H1 (cell line): ENCODE results near the gene ASXL1. TPM values are rescaled to one million over a fixed set of nuclear protein-coding genes. Genes with fewer than 3 reads are reported as not detected.

ENCODE experiments used
- CTCF ChIA-PET: fragments of 300-600 bp; sonication (Branson Sonifier 250); formaldehyde crosslinking; loops from one replicate; lab custom pipeline; 2021; ENCODE audit not compliant: partially characterized antibody; lab: Charles Lee
- POLR2A ChIA-PET: fragments of 300-600 bp; sonication (Branson Sonifier 250); formaldehyde crosslinking; loops from one replicate; lab custom pipeline; 2021; ENCODE audit warnings: inconsistent platforms; ENCODE audit not compliant: partially characterized antibody; lab: Charles Lee
- DNase-seq, 2 experiments: peaks; one replicate each; pipeline versions ENCODE4 v3.0.0 to v3.0.0-alpha.2; 2010 to 2022; ENCODE audit warnings: low spot score in 2 of 2, low read depth in 1 of 2, mixed read lengths in 1 of 2
- FAIRE-seq: peaks from 2 replicates; lab custom pipeline; 2011; peaks lifted over from hg19 to GRCh38; lab: Jason Lieb, UNC
- H2AFZ ChIP-seq: 2 replicates; pipeline ENCODE4 v1.8.1; 2012; ENCODE audit warnings: low read length, inconsistent platforms
- H2AK5ac ChIP-seq: 2 replicates; pipeline ENCODE4 v1.6.1; 2013; ENCODE audit warnings: low read depth, low read length
- H2BK120ac ChIP-seq: replicated peaks from 2 replicates; pipeline ENCODE3; 2013; ENCODE audit warnings: low read depth, low read length, inconsistent platforms
- H2BK12ac ChIP-seq: 2 replicates; pipeline ENCODE4 v1.6.1; 2013; ENCODE audit warnings: low read depth, low read length
- H2BK15ac ChIP-seq: 2 replicates; pipeline ENCODE4 v1.6.1; 2013; ENCODE audit warnings: low read length
- H2BK20ac ChIP-seq: 2 replicates; pipeline ENCODE4 v1.6.1; 2013; ENCODE audit warnings: low read length
- H2BK5ac ChIP-seq: 2 replicates; pipeline ENCODE4 v1.6.1; 2013; ENCODE audit warnings: low read depth, low read length
- H3K14ac ChIP-seq: 2 replicates; pipeline ENCODE4 v1.6.1; 2013; ENCODE audit warnings: inconsistent platforms; ENCODE audit not compliant: insufficient read length
- H3K18ac ChIP-seq: 2 replicates; pipeline ENCODE4 v1.6.1; 2013; ENCODE audit warnings: low read length; ENCODE audit errors: extremely low read depth
- H3K23ac ChIP-seq: 2 replicates; pipeline ENCODE4 v1.6.1; 2013; ENCODE audit warnings: inconsistent platforms; ENCODE audit not compliant: insufficient read length
- H3K23me2 ChIP-seq: 2 replicates; pipeline ENCODE4 v1.6.1; 2013; ENCODE audit warnings: low read depth, low read length
- H3K27ac ChIP-seq: 2 replicates; pipeline ENCODE4 v1.6.1; 2011; ENCODE audit warnings: low read depth, low read length, inconsistent platforms
- H3K27me3 ChIP-seq, 4 experiments: replicated peaks in 1 of 4; 1 replicate in 1 of 4; 2 replicates in 3 of 4; pipeline versions ENCODE4 v1.6.1 to v1.8.1; 2011 to 2013; ENCODE audit warnings: low read length in 3 of 4, mild to moderate bottlenecking in 3 of 4, inconsistent platforms in 2 of 4, mixed read lengths in 2 of 4, moderate library complexity in 1 of 4; ENCODE audit not compliant: control insufficient read depth in 3 of 4, insufficient read depth in 3 of 4; ENCODE audit errors: extremely low read depth in 1 of 4
- H3K36me3 ChIP-seq, 4 experiments: 2 replicates each; pipeline versions ENCODE4 v1.6.1 to v1.8.1; 2011 to 2013; ENCODE audit warnings: mild to moderate bottlenecking in 4 of 4, low read length in 3 of 4, moderate library complexity in 2 of 4, control low read depth in 1 of 4, inconsistent platforms in 1 of 4; ENCODE audit not compliant: insufficient read depth in 4 of 4, control insufficient read depth in 2 of 4
- H3K4ac ChIP-seq: replicated peaks from 2 replicates; pipeline ENCODE3; 2013; ENCODE audit warnings: low read length, low read depth, mixed read lengths, inconsistent platforms; ENCODE audit not compliant: insufficient read length
- H3K4me1 ChIP-seq, 4 experiments: replicated peaks in 1 of 4; 1 replicate in 1 of 4; 2 replicates in 3 of 4; pipeline versions ENCODE4 v1.6.1 to v1.8.1; 2011 to 2013; ENCODE audit warnings: low read length in 3 of 4, inconsistent platforms in 2 of 4, mixed read lengths in 1 of 4; ENCODE audit not compliant: insufficient read depth in 4 of 4, control insufficient read depth in 3 of 4
- H3K4me2 ChIP-seq, 2 experiments: 2 replicates each; pipeline versions ENCODE4 v1.6.1 to v1.8.1; 2011 to 2013; ENCODE audit warnings: low read depth in 2 of 2, low read length in 2 of 2, control low read depth in 1 of 2, inconsistent platforms in 1 of 2, mild to moderate bottlenecking in 1 of 2; ENCODE audit not compliant: insufficient read depth in 1 of 2
- H3K4me3 ChIP-seq, 4 experiments: fragments of 200-600, 300-600 bp in 1 of 4; sonication (generic), shearing (Covaris generic), sonication (Bioruptor Twin) in 1 of 4; 2 replicates each; pipeline versions ENCODE4 v1.5.1 to v1.8.1; 2011 to 2016; ENCODE audit warnings: low read length in 4 of 4, low read depth in 3 of 4, control low read depth in 2 of 4, inconsistent platforms in 2 of 4, mild to moderate bottlenecking in 2 of 4, mixed read lengths in 1 of 4, moderate library complexity in 1 of 4; ENCODE audit not compliant: insufficient read depth in 2 of 4; ENCODE audit errors: extremely low read depth in 1 of 4
- H3K56ac ChIP-seq: replicated peaks from 2 replicates; pipeline ENCODE3; 2013; ENCODE audit warnings: low read depth, mild to moderate bottlenecking, mixed read lengths, low read length, inconsistent platforms; ENCODE audit not compliant: insufficient read length
- H3K79me1 ChIP-seq: 2 replicates; pipeline ENCODE4 v1.6.1; 2013; ENCODE audit warnings: low read depth, low read length, control low read depth
- H3K79me2 ChIP-seq, 2 experiments: 2 replicates each; pipeline versions ENCODE4 v1.6.1 to v1.8.1; 2012 to 2013; ENCODE audit warnings: low read length in 2 of 2, mild to moderate bottlenecking in 2 of 2, inconsistent platforms in 1 of 2; ENCODE audit not compliant: insufficient read depth in 2 of 2, control insufficient read depth in 1 of 2
- H3K9ac ChIP-seq, 4 experiments: replicated peaks in 1 of 4; 1 replicate in 1 of 4; 2 replicates in 3 of 4; pipeline versions ENCODE4 v1.6.1 to v1.8.1; 2011 to 2013; ENCODE audit warnings: low read depth in 3 of 4, low read length in 3 of 4, control low read depth in 2 of 4, mild to moderate bottlenecking in 2 of 4, moderate library complexity in 2 of 4, inconsistent platforms in 1 of 4; ENCODE audit errors: extremely low read depth in 1 of 4
- H3K9me3 ChIP-seq, 2 experiments: 2 replicates each; pipeline versions ENCODE4 v1.6.1 to v1.8.1; 2012 to 2013; ENCODE audit warnings: mild to moderate bottlenecking in 2 of 2, moderate library complexity in 2 of 2, control low read depth in 1 of 2, inconsistent platforms in 1 of 2, low read depth in 1 of 2, low read length in 1 of 2, mixed read lengths in 1 of 2; ENCODE audit not compliant: insufficient read depth in 2 of 2
- H4K20me1 ChIP-seq, 2 experiments: replicated peaks in 1 of 2; 2 replicates each; pipeline versions ENCODE3 to v1.8.1; 2011 to 2013; ENCODE audit warnings: inconsistent platforms in 2 of 2, low read length in 2 of 2, mild to moderate bottlenecking in 1 of 2; ENCODE audit not compliant: insufficient read depth in 2 of 2, control insufficient read depth in 1 of 2
- H4K5ac ChIP-seq: 2 replicates; pipeline ENCODE4 v1.6.1; 2013; ENCODE audit warnings: low read length, low read depth, mixed read lengths, inconsistent platforms; ENCODE audit not compliant: insufficient read length
- H4K8ac ChIP-seq: 2 replicates; pipeline ENCODE4 v1.8.0; 2013; ENCODE audit warnings: mild to moderate bottlenecking, moderate library complexity, low read length, inconsistent platforms; ENCODE audit not compliant: insufficient read depth; ENCODE audit errors: extremely low read depth
- H4K91ac ChIP-seq: replicated peaks from 2 replicates; pipeline ENCODE3; 2013; ENCODE audit warnings: low read length, mixed read lengths, inconsistent platforms; ENCODE audit not compliant: insufficient read length
- BRCA1 ChIP-seq: IDR thresholded peaks from 2 replicates; pipeline ENCODE4 v1.6.1; 2012; ENCODE audit warnings: low read depth, low read length, improper control_type of control experiment
- CHD1 ChIP-seq: IDR thresholded peaks from 2 replicates; pipeline ENCODE4 v1.6.1; 2012; ENCODE audit warnings: low read depth, low read length, improper control_type of control experiment
- CHD2 ChIP-seq: IDR thresholded peaks from 2 replicates; pipeline ENCODE4 v1.6.1; 2012; ENCODE audit warnings: low read length, improper control_type of control experiment
- EGR1 ChIP-seq: IDR thresholded peaks from 2 replicates; pipeline ENCODE4 v1.6.1; 2011; ENCODE audit warnings: low read depth, low read length, borderline replicate concordance
- KDM5A ChIP-seq: fragments of 200-600 bp; IDR thresholded peaks from 2 replicates; pipeline ENCODE4 v1.7.1; 2012; ENCODE audit warnings: mild to moderate bottlenecking, low read length, inconsistent platforms, mixed read lengths
- NANOG ChIP-seq: IDR thresholded peaks from 2 replicates; pipeline ENCODE4 v1.6.1; 2011; ENCODE audit warnings: low read length, low read depth, mild to moderate bottlenecking, inconsistent platforms; ENCODE audit not compliant: insufficient read depth, poor library complexity, severe bottlenecking
- PHF8 ChIP-seq: fragments of 200-600 bp; sonication (generic); conservative IDR thresholded peaks from 2 replicates; pipeline ENCODE4 v1.7.1; 2012; ENCODE audit warnings: low read depth, mild to moderate bottlenecking, inconsistent platforms, low read length, moderate library complexity
- SRF ChIP-seq: IDR thresholded peaks from 2 replicates; pipeline ENCODE4 v1.6.1; 2011; ENCODE audit warnings: mild to moderate bottlenecking, low read depth, low read length, moderate library complexity
- SUZ12 ChIP-seq: fragments of 200-600 bp; sonication (generic); IDR thresholded peaks from 2 replicates; pipeline ENCODE4 v1.6.1; 2012; ENCODE audit warnings: mild to moderate bottlenecking, inconsistent platforms, low read length, moderate library complexity, mixed read lengths
- WGBS, 2 experiments: shearing (Covaris generic) in 1 of 2; methylation state at CpG; one replicate each; pipeline versions ENCODE4 v1.1.6 to v1.1.7; 2013 to 2015; ENCODE audit warnings: low lambda C conversion rate in 2 of 2, mixed read lengths in 2 of 2, inconsistent platforms in 1 of 2, low coverage in 1 of 2, missing lambda C conversion rate in 1 of 2; ENCODE audit not compliant: insufficient replicate concordance in 2 of 2, insufficient coverage in 1 of 2, insufficient read length in 1 of 2; ENCODE audit errors: extremely low coverage in 1 of 2, missing lambda C conversion rate in 1 of 2; 5-methylcytosine and 5-hydroxymethylcytosine counted together
- polyA plus RNA-seq, 7 experiments: library from polyadenylated mRNA; depleted of rRNA in 3 of 7; stranded (reverse) in 5 of 7; unstranded in 2 of 7; fragments of >200 nt in 5 of 7; fragments of 200-250 nt in 2 of 7; gene quantifications; 1 replicate in 5 of 7; 2 replicates in 1 of 7; 4 replicates in 1 of 7; pipeline versions ENCODE4 v1.2.1 to v1.2.3, GENCODE V29; 2011 to 2013; ENCODE audit warnings: missing spikeins in 2 of 7, mixed read lengths in 2 of 7
- total RNA-seq: library from RNA; stranded (reverse); fragmentation: NEBNext Ultra II Directional; extraction: Animal tissue kit (Norgen Biotek cat#: 25700); gene quantifications from 2 replicates; pipeline ENCODE4 v1.2.1, GENCODE V29; 2021

ASXL1 gene
- total and polyA plus RNA-seq, 2 of the 8 experiments (the other 6 are each of a cell fraction or from before 2014, with no cell fraction given): 10.6 to 26.5 TPM

- H3K23ac ChIP-seq: no peak overlapping the region
- ChIA-PET CTCF (interaction anchor here (1.1 to 2.2 kb wide), 2 partner anchors 96 to 293 kb away, joined by 3 to 7 read pairs; no protein-coding TSS in a partner anchor), POLR2A (no interaction called here)
- H3K56ac ChIP-seq: no peak overlapping the region
- TF ChIP-seq PHF8: no peak
- TF ChIP-seq CHD1: no peak
- no peak for TF ChIP-seq SUZ12
- TF ChIP-seq CHD2: no peak
- TF ChIP-seq EGR1: no peak
- no peak for TF ChIP-seq BRCA1
- no peak for TF ChIP-seq NANOG
- no peak for TF ChIP-seq SRF
- TF ChIP-seq KDM5A: no peak
- no peak overlapping the region for H3K4ac ChIP-seq
- no peak overlapping the region; a peak in 1 of 4 replicates for H3K4me2 ChIP-seq
- no peak overlapping the region for H4K8ac ChIP-seq
- no peak overlapping the region for H4K91ac ChIP-seq
- H3K27ac ChIP-seq: no peak overlapping the region
- H2BK12ac ChIP-seq: no peak overlapping the region
- H3K23me2 ChIP-seq: peaks cover 4% of the 10 kb centered on the region
- no peak overlapping the region for H2AK5ac ChIP-seq
- H3K36me3 ChIP-seq: no peaks in the 10 kb centered on the region
- H4K20me1 ChIP-seq: peaks cover 31 to 32% of the 10 kb centered on the region in 2 experiments
- no peak overlapping the region for H3K9ac ChIP-seq
- DNase-seq (no peak), FAIRE-seq (no peak)
- H3K27me3 ChIP-seq: peaks cover 16 to 45% (median 39%) of the 10 kb centered on the region in 4 experiments
- no peak overlapping the region for H3K4me3 ChIP-seq
- no peak overlapping the region for H2BK5ac ChIP-seq
- H3K4me1 ChIP-seq: peaks cover 0 to 3% (median 0%) of the 10 kb centered on the region in 4 experiments; a peak in 3 of 7 replicates
- 97% methylated on average over 5 of the region's 5 CpGs; no CpG with 5 or more reads in 1 of the 2 experiments for WGBS, 2 experiments
- H3K9me3 ChIP-seq: no peaks in the 10 kb centered on the region; a peak in 1 of 4 replicates
- no peak overlapping the region for H2BK15ac ChIP-seq
- no peak overlapping the region for H4K5ac ChIP-seq
- H3K18ac ChIP-seq: no peak overlapping the region
- no peak overlapping the region for H2BK20ac ChIP-seq
- no peaks in the 10 kb centered on the region for H3K79me1 ChIP-seq
- H2BK120ac ChIP-seq: no peak overlapping the region
- H2AFZ ChIP-seq: no peak overlapping the region
- no peak overlapping the region for H3K14ac ChIP-seq
- H3K79me2 ChIP-seq: peaks cover 4 to 40% of the 10 kb centered on the region in 2 experiments
Measured at GRCh38 chr20:32360333-32360634, 2.2 kb downstream of the ASXL1 start.
